Endodermal cell (in vitro differentiated cells): Measurements from ENCODE around the gene NINL. TPM values are rescaled to one million over a fixed set of nuclear protein-coding genes. Genes with fewer than 3 reads are reported as not detected.
A peak's percentile ranks its signal among the peaks of the same experiment; 100 is the strongest.

Experiments
- DNase-seq: peaks from one replicate; pipeline ENCODE4 v3.0.0-alpha.2; 2017
- H3K27ac ChIP-seq: 2 replicates; pipeline ENCODE4 v1.5.1; 2013; ENCODE audit warnings: mild to moderate bottlenecking, low read depth, low read length, moderate library complexity
- H3K27me3 ChIP-seq: 2 replicates; pipeline ENCODE4 v1.6.1; 2013; ENCODE audit warnings: mild to moderate bottlenecking, low read length, moderate library complexity; ENCODE audit not compliant: insufficient read depth, control insufficient read depth, poor library complexity, severe bottlenecking
- H3K36me3 ChIP-seq: 2 replicates; pipeline ENCODE4 v1.7.0; 2013; ENCODE audit warnings: mild to moderate bottlenecking, low read length, moderate library complexity; ENCODE audit not compliant: control insufficient read depth, insufficient read depth
- H3K4me1 ChIP-seq: one replicate; pipeline ENCODE4 v1.7.0; 2013; ENCODE audit warnings: low read length; ENCODE audit not compliant: control insufficient read depth, insufficient read depth
- H3K4me3 ChIP-seq: 2 replicates; pipeline ENCODE4 v1.5.1; 2013; ENCODE audit warnings: mild to moderate bottlenecking, low read length, moderate library complexity
- H3K9ac ChIP-seq: 2 replicates; pipeline ENCODE4 v1.6.1; 2013; ENCODE audit warnings: mild to moderate bottlenecking, low read length, moderate library complexity; ENCODE audit not compliant: poor library complexity, severe bottlenecking; ENCODE audit errors: extremely low read depth
- H3K9me3 ChIP-seq: 2 replicates; pipeline ENCODE4 v1.6.1; 2013; ENCODE audit warnings: mild to moderate bottlenecking, low read length, moderate library complexity; ENCODE audit not compliant: control insufficient read depth
- H3K27ac Mint-ChIP-seq: 2 replicates; pipeline ENCODE4 v1.8.0; 2020; ENCODE audit warnings: mixed read lengths
- H3K27me3 Mint-ChIP-seq: 2 replicates; pipeline ENCODE4 v1.8.0; 2021; ENCODE audit warnings: mild to moderate bottlenecking, mixed read lengths; ENCODE audit not compliant: insufficient read depth
- H3K36me3 Mint-ChIP-seq: 2 replicates; pipeline ENCODE4 v1.8.0; 2020; ENCODE audit warnings: low read depth, mixed read lengths
- H3K4me1 Mint-ChIP-seq: 2 replicates; pipeline ENCODE4 v1.8.0; 2020; ENCODE audit warnings: mixed read lengths
- H3K4me3 Mint-ChIP-seq: 2 replicates; pipeline ENCODE4 v1.8.0; 2020; ENCODE audit warnings: mild to moderate bottlenecking, moderate library complexity, mixed read lengths
- H3K9me3 Mint-ChIP-seq: 2 replicates; pipeline ENCODE4 v1.8.0; 2020; ENCODE audit warnings: mild to moderate bottlenecking, mixed read lengths
- WGBS, 2 experiments: methylation state at CpG; one replicate each; pipeline versions ENCODE4 v1.1.5 to v1.1.7; 2013; ENCODE audit warnings: missing lambda C conversion rate in 2 of 2, mixed read lengths in 1 of 2; ENCODE audit not compliant: insufficient coverage in 1 of 2, insufficient read length in 1 of 2; 5-methylcytosine and 5-hydroxymethylcytosine counted together
- total RNA-seq, 2 donors: library from RNA; stranded (reverse); fragmentation: NEBNext Ultra II Directional in 1 of 2; extraction: Animal tissue kit (Norgen Biotek cat#: 25700) in 1 of 2; gene quantifications; 2 replicates in 1 of 2; 3 replicates in 1 of 2; pipeline ENCODE4 v1.2.1, GENCODE V29; 2021
- TF ChIP-seq, protein P1 (sequence below): fragments of 200-600 bp; sonication (generic); conservative IDR thresholded peaks from 2 replicates; pipeline ENCODE4 v1.5.0; 2021; ENCODE audit warnings: antibody characterized with exemption, mild to moderate bottlenecking

NINL gene
- total RNA-seq, 2 donors from 2014 or later: 78.5 to 101 TPM

DNA sequence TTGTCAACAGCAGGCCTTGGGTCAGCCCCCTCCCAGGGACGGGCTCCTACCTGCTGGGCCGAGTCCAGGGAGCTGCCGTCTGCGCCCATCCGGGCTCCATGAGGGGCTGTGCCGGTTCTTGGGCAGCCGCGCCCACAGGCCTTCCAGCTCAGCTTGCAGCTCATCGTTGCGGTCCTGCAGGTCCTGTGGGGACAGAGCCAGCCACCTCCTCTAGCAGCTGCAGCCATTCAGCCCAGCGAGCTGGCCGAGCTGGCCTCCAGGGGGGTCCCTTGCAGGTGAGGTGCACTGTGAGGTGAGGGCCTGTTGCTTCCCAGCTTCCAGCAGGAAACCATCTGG is 103.4 kb downstream of the NINL start:
- Mint-ChIP-seq H3K27me3 (no peaks in the 10 kb centered on the region), H3K4me1 (no peaks in the 10 kb centered on the region), H3K27ac (no peak overlapping the region)

GRCh38 chr20:25481235-25481917 is 104.0 kb downstream of the NINL start:
- Histone ChIP-seq H3K36me3 (peaks cover 80% of the 10 kb centered on the region), H3K9me3 (no peaks in the 10 kb centered on the region), H3K4me1 (no peaks in the 10 kb centered on the region), H3K27ac (no peak overlapping the region), H3K9ac (no peak overlapping the region), H3K4me3 (no peak overlapping the region), H3K27me3 (no peaks in the 10 kb centered on the region)
- DNase-seq: no peak
- H3K27ac Mint-ChIP-seq: no peak overlapping the region
- H3K27me3 Mint-ChIP-seq: no peaks in the 10 kb centered on the region
- no peaks in the 10 kb centered on the region for H3K4me1 Mint-ChIP-seq
- H3K4me3 Mint-ChIP-seq: no peak overlapping the region
- WGBS, 2 experiments: 94 to 97% methylated on average over 9 to 11 of the region's 11 CpGs
- peaks cover 70% of the 10 kb centered on the region for H3K36me3 Mint-ChIP-seq
- TF ChIP-seq, protein P1, sequence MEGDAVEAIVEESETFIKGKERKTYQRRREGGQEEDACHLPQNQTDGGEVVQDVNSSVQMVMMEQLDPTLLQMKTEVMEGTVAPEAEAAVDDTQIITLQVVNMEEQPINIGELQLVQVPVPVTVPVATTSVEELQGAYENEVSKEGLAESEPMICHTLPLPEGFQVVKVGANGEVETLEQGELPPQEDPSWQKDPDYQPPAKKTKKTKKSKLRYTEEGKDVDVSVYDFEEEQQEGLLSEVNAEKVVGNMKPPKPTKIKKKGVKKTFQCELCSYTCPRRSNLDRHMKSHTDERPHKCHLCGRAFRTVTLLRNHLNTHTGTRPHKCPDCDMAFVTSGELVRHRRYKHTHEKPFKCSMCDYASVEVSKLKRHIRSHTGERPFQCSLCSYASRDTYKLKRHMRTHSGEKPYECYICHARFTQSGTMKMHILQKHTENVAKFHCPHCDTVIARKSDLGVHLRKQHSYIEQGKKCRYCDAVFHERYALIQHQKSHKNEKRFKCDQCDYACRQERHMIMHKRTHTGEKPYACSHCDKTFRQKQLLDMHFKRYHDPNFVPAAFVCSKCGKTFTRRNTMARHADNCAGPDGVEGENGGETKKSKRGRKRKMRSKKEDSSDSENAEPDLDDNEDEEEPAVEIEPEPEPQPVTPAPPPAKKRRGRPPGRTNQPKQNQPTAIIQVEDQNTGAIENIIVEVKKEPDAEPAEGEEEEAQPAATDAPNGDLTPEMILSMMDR: peak; percentile 41
- no peaks in the 10 kb centered on the region for H3K9me3 Mint-ChIP-seq

More for the DNA sequence above, 103.4 kb downstream of the NINL start:
- Histone ChIP-seq H3K4me1 (no peaks in the 10 kb centered on the region), H3K36me3 (peaks cover 83% of the 10 kb centered on the region), H3K27me3 (no peaks in the 10 kb centered on the region), H3K4me3 (no peak overlapping the region), H3K9ac (no peak overlapping the region), H3K27ac (no peak overlapping the region), H3K9me3 (no peaks in the 10 kb centered on the region)
- Mint-ChIP-seq H3K4me3 (no peak overlapping the region), H3K9me3 (no peaks in the 10 kb centered on the region), H3K36me3 (peaks cover 72% of the 10 kb centered on the region)
- TF ChIP-seq, protein P1: no peak
- 93 to 96% methylated on average over 4 to 12 of the region's 12 CpGs for WGBS, 2 experiments
- no peak for DNase-seq

DNA sequence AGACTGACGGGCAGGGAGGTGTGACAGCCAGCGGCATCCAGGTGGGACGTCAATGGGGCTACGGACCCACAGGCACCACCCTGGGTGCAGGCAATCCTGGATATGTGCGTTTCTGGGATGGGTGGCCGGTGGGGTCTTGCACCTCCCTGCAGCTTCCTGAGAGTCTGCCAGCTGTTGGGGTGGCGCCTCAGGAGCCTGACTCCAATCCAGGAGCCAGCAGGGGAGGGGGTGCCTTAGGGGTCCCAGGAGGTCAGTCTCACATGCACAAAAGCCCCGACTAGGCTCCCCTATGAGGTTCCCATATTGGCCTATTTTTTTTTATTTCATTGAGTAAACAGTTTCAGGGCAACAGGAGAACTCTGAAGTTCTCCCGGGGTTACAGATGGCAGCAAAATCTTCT is 104.5 kb downstream of the NINL start:
- TF ChIP-seq, protein P1: no peak
- Histone ChIP-seq H3K27me3 (no peaks in the 10 kb centered on the region), H3K36me3 (peaks cover 79% of the 10 kb centered on the region), H3K4me3 (no peak overlapping the region), H3K9ac (no peak overlapping the region), H3K9me3 (no peaks in the 10 kb centered on the region), H3K4me1 (no peaks in the 10 kb centered on the region), H3K27ac (no peak overlapping the region)
- Mint-ChIP-seq H3K9me3 (no peaks in the 10 kb centered on the region), H3K36me3 (peaks cover 72% of the 10 kb centered on the region), H3K4me3 (no peak overlapping the region), H3K27ac (no peak overlapping the region), H3K4me1 (no peaks in the 10 kb centered on the region), H3K27me3 (no peaks in the 10 kb centered on the region)
- WGBS, 2 experiments: 96 to 100% methylated on average over 5 to 9 of the region's 9 CpGs
- DNase-seq: no peak
